Stomach (tissue), 9 donors: Measurements from ENCODE around the gene ADGRL3. TPM values are rescaled to one million over a fixed set of nuclear protein-coding genes. Genes with fewer than 3 reads are reported as not detected.
"Not testable (repeated sequence)": the region's sequence is repeated elsewhere in the genome, so short reads cannot be mapped to it uniquely, and the experiment has no call there.

ENCODE experiments used
- DNase-seq, 2 donors: peaks; one replicate each; pipeline versions ENCODE4 v3.0.0 to v3.0.0-alpha.2; 2013 to 2019
- H3K27ac ChIP-seq, 5 donors: fragments of 200-600 bp in 4 of 5; sonication (generic) in 4 of 5; one replicate each; pipeline ENCODE4 v1.5.1; 2013 to 2019; ENCODE audit warnings: mild to moderate bottlenecking in 1 of 5, moderate library complexity in 1 of 5
- H3K27me3 ChIP-seq, 3 donors: fragments of 200-600 bp; sonication (generic); one replicate each; pipeline ENCODE4 v1.5.1; 2017 to 2019; ENCODE audit warnings: mixed run types in 1 of 3
- H3K36me3 ChIP-seq, 4 donors: fragments of 200-600 bp; sonication (generic); 1 replicate in 3 of 4; 2 replicates in 1 of 4; pipeline ENCODE4 v1.5.1; 2016 to 2019
- H3K4me1 ChIP-seq, 4 donors: fragments of 200-600 bp; sonication (generic); one replicate each; pipeline ENCODE4 v1.5.1; 2016 to 2019
- H3K4me3 ChIP-seq, 4 donors: fragments of 200-600 bp; sonication (generic) in 3 of 4; one replicate each; pipeline ENCODE4 v1.5.1; 2016 to 2019; ENCODE audit warnings: mild to moderate bottlenecking in 1 of 4
- H3K9me3 ChIP-seq, 4 donors: fragments of 200-600 bp; sonication (generic); one replicate each; pipeline ENCODE4 v1.5.1; 2016 to 2019
- CTCF ChIP-seq, 7 experiments: fragments of 450-650 bp in 4 of 7; fragments of 200-600 bp in 3 of 7; sonication (generic) in 3 of 7; IDR thresholded peaks; one replicate each; pipeline ENCODE4 v1.5.1; 2016 to 2019; ENCODE audit warnings: antibody characterized with exemption in 7 of 7, control low read depth in 2 of 7, mild to moderate bottlenecking in 1 of 7
- EP300 ChIP-seq: sonication (generic); formaldehyde crosslinking; IDR thresholded peaks from one replicate; pipeline ENCODE4 v1.6.1; 2017; ENCODE audit warnings: antibody characterized with exemption
- POLR2A ChIP-seq, 4 donors: fragments of 450-650 bp; IDR thresholded peaks; one replicate each; pipeline ENCODE4 v1.6.1; 2016; ENCODE audit warnings: antibody characterized with exemption in 4 of 4, control low read depth in 2 of 4, mild to moderate bottlenecking in 1 of 4, moderate library complexity in 1 of 4
- POLR2AphosphoS5 ChIP-seq, 3 donors: sonication (generic); formaldehyde crosslinking; IDR thresholded peaks; one replicate each; pipeline ENCODE4 v1.6.1; 2016; ENCODE audit warnings: antibody characterized with exemption in 3 of 3
- WGBS, 5 donors: extraction: QIAGEN DNeasy Blood & Tissue Kit in 3 of 5; methylation state at CpG; one replicate each; pipeline versions ENCODE4 v1.1.5 to v1.1.7; 2013 to 2018; 5-methylcytosine and 5-hydroxymethylcytosine counted together
- intact Hi-C: fragments of 100-400 bp; cut with DNase I; formaldehyde crosslinking; loops from one replicate; pipeline ENCODE4 v1.15.1; 2023; ENCODE audit warnings: low total_unique reads
- polyA plus RNA-seq, 3 donors: library from polyadenylated mRNA; stranded (reverse); fragments of 200-250 nt; gene quantifications; one replicate each; pipeline ENCODE4 v1.2.3, GENCODE V29; 2013
- total RNA-seq, 5 donors: library from RNA; depleted of rRNA; stranded (reverse); fragments of >200 nt; gene quantifications; one replicate each; pipeline versions ENCODE4 v1.1.0 to v1.2.3, GENCODE V29; 2014 to 2016
- donor health status: healthy with polysubstance abuse.
- donor health status: Bipolar disorder and iron deficiency.
- donor health status: healthy.

The ADGRL3 gene
- total and polyA plus RNA-seq, 8 donors = 0.48 to 109 (median 3.9) TPM

GRCh38 chr4:61336916-61337315 lies 136.8 kb downstream of the ADGRL3 start:
- Histone ChIP-seq H3K9me3 (no peaks in the 10 kb centered on the region), H3K27ac (no peak overlapping the region), H3K27me3 (no peaks in the 10 kb centered on the region), H3K4me3 (no peak overlapping the region), H3K4me1 (no peaks in the 10 kb centered on the region), H3K36me3 (no peaks in the 10 kb centered on the region)
- WGBS, 5 donors = 39 to 84% (median 50%) methylated on average over 1 of the region's 1 CpG
- DNase-seq = no peak
- intact Hi-C loops = no loop called here
- TF ChIP-seq CTCF (IDR thresholded peaks at IDR 0.05) = no peak
- no peak for TF ChIP-seq EP300
- no peak for TF ChIP-seq POLR2A (IDR thresholded peaks at IDR 0.05)
- no peak for TF ChIP-seq POLR2AphosphoS5 (IDR thresholded peaks at IDR 0.05)

GRCh38 chr4:61342061-61342460 lies 141.9 kb downstream of the ADGRL3 start:
- TF ChIP-seq EP300 = no peak
- Histone ChIP-seq H3K27ac (no peak overlapping the region), H3K4me1 (peaks cover 0 to 10% (median 4%) of the 10 kb centered on the region in 4 donors), H3K27me3 (no peaks in the 10 kb centered on the region), H3K4me3 (no peak overlapping the region), H3K36me3 (no peaks in the 10 kb centered on the region), H3K9me3 (no peaks in the 10 kb centered on the region)
- intact Hi-C loops = no loop called here
- 15 to 43% (median 18%) methylated on average over 3 of the region's 3 CpGs for WGBS, 5 donors
- no peak for DNase-seq

GRCh38 chr4:61350932-61351331 lies 150.8 kb downstream of the ADGRL3 start:
- H3K27ac ChIP-seq = no peak overlapping the region
- H3K36me3 ChIP-seq = no peaks in the 10 kb centered on the region
- TF ChIP-seq CTCF (IDR thresholded peaks at IDR 0.05) (no peak), EP300 (no peak), POLR2AphosphoS5 (IDR thresholded peaks at IDR 0.05) (no peak), POLR2A (IDR thresholded peaks at IDR 0.05) (no peak)
- H3K4me3 ChIP-seq = no peak overlapping the region
- H3K9me3 ChIP-seq = no peaks in the 10 kb centered on the region
- no peaks in the 10 kb centered on the region for H3K4me1 ChIP-seq
- H3K27me3 ChIP-seq = no peaks in the 10 kb centered on the region
- intact Hi-C loops = no loop called here
- DNase-seq = no peak

- Histone ChIP-seq H3K4me3 (no peak overlapping the region), H3K36me3 (no peaks in the 10 kb centered on the region), H3K27ac (no peak overlapping the region), H3K9me3 (no peaks in the 10 kb centered on the region), H3K4me1 (peaks cover 0 to 3% (median 0%) of the 10 kb centered on the region in 4 donors), H3K27me3 (no peaks in the 10 kb centered on the region)
- TF ChIP-seq POLR2A (IDR thresholded peaks at IDR 0.05) (no peak), CTCF (IDR thresholded peaks at IDR 0.05) (no peak), POLR2AphosphoS5 (IDR thresholded peaks at IDR 0.05) (no peak), EP300 (no peak)
- DNase-seq = no peak
- intact Hi-C loops = no loop called here
- WGBS, 5 donors = 34 to 51% (median 47%) methylated on average over 1 of the region's 1 CpG
Observed at GRCh38 chr4:61356696-61357095, 156.6 kb downstream of the ADGRL3 start.

- no peak for DNase-seq
- peaks cover 0 to 3% (median 0%) of the 10 kb centered on the region in 4 donors for H3K4me1 ChIP-seq
- intact Hi-C loops = no loop called here
- no peaks in the 10 kb centered on the region for H3K36me3 ChIP-seq
- WGBS, 5 donors = 57 to 73% (median 66%) methylated on average over 3 of the region's 3 CpGs
- no peak for TF ChIP-seq EP300
- TF ChIP-seq POLR2AphosphoS5 (IDR thresholded peaks at IDR 0.05) = no peak
- TF ChIP-seq POLR2A (IDR thresholded peaks at IDR 0.05) = no peak
- no peak for TF ChIP-seq CTCF (IDR thresholded peaks at IDR 0.05)
- H3K27ac ChIP-seq = no peak overlapping the region
- H3K9me3 ChIP-seq = no peaks in the 10 kb centered on the region
- H3K27me3 ChIP-seq = no peaks in the 10 kb centered on the region
- H3K4me3 ChIP-seq = no peak overlapping the region
Observed at GRCh38 chr4:61359301-61359700, 159.2 kb downstream of the ADGRL3 start.

GRCh38 chr4:61372817-61373216 lies 172.7 kb downstream of the ADGRL3 start:
- DNase-seq, H3K4me3 ChIP-seq, H3K9me3 ChIP-seq, H3K27me3 ChIP-seq, H3K36me3 ChIP-seq, intact Hi-C loops, H3K27ac ChIP-seq: not testable (repeated sequence)
- peaks cover 0 to 15% (median 4%) of the 10 kb centered on the region in 4 donors for H3K4me1 ChIP-seq
- WGBS, 5 donors = 89 to 97% (median 93%) methylated on average over 21 to 26 of the region's 26 CpGs
